ENCODE data around the gene DSN1. TPM values are rescaled to one million over a fixed set of nuclear protein-coding genes. Genes with fewer than 3 reads are reported as not detected.

Gene DSN1
- polyA plus RNA-seq, 1 donor: 13.8 TPM

GRCh38 chr20:36796875-36797274, 23.3 kb upstream of the DSN1 start:
- no peaks in the 10 kb centered on the region for H3K4me1 ChIP-seq (ENCODE audit: control insufficient read depth, insufficient read depth, low read length)
- H3K9me3 ChIP-seq (ENCODE audit: control insufficient read depth, low read depth, low read length): no peaks in the 10 kb centered on the region
- H3K4me3 ChIP-seq (ENCODE audit: low read length): no peak overlapping the region
- H3K27me3 ChIP-seq (ENCODE audit: control insufficient read depth, insufficient read depth, low read length): no peaks in the 10 kb centered on the region
- no CpG with 5 or more reads among the region's 5 CpGs for WGBS (ENCODE audit: insufficient coverage, low lambda C conversion rate)
- no peak for DNase-seq
- H3K27ac ChIP-seq (ENCODE audit: low read length): no peak overlapping the region
- H3K36me3 ChIP-seq (ENCODE audit: control insufficient read depth, insufficient read depth, low read length): peaks cover 77% of the 10 kb centered on the region

- H3K27ac ChIP-seq (ENCODE audit: low read length): no peak overlapping the region
- peaks cover 75% of the 10 kb centered on the region for H3K36me3 ChIP-seq (ENCODE audit: control insufficient read depth, insufficient read depth, low read length)
- no peaks in the 10 kb centered on the region for H3K27me3 ChIP-seq (ENCODE audit: control insufficient read depth, insufficient read depth, low read length)
- H3K9me3 ChIP-seq (ENCODE audit: control insufficient read depth, low read depth, low read length): no peaks in the 10 kb centered on the region
- no peak overlapping the region for H3K4me3 ChIP-seq (ENCODE audit: low read length)
- H3K4me1 ChIP-seq (ENCODE audit: control insufficient read depth, insufficient read depth, low read length): no peaks in the 10 kb centered on the region
- no peak for DNase-seq
- WGBS (ENCODE audit: insufficient coverage, low lambda C conversion rate): no CpG with 5 or more reads among the region's 5 CpGs
Measured at GRCh38 chr20:36796117-36796516, 22.6 kb upstream of the DSN1 start.

- no peak overlapping the region for H3K27ac ChIP-seq (ENCODE audit: low read length)
- no peaks in the 10 kb centered on the region for H3K4me1 ChIP-seq (ENCODE audit: control insufficient read depth, insufficient read depth, low read length)
- no peak overlapping the region for H3K4me3 ChIP-seq (ENCODE audit: low read length)
- WGBS (ENCODE audit: insufficient coverage, low lambda C conversion rate): 60% methylated on average over 2 of the region's 5 CpGs
- H3K27me3 ChIP-seq (ENCODE audit: control insufficient read depth, insufficient read depth, low read length): no peaks in the 10 kb centered on the region
- H3K36me3 ChIP-seq (ENCODE audit: control insufficient read depth, insufficient read depth, low read length): peaks cover 72% of the 10 kb centered on the region
- H3K9me3 ChIP-seq (ENCODE audit: control insufficient read depth, low read depth, low read length): no peaks in the 10 kb centered on the region
- DNase-seq: no peak
Measured at GRCh38 chr20:36795691-36796090, 22.1 kb upstream of the DSN1 start.

- H3K36me3 ChIP-seq (ENCODE audit: control insufficient read depth, insufficient read depth, low read length): peaks cover 59% of the 10 kb centered on the region
- H3K27me3 ChIP-seq (ENCODE audit: control insufficient read depth, insufficient read depth, low read length): no peaks in the 10 kb centered on the region
- H3K4me3 ChIP-seq (ENCODE audit: low read length): no peak overlapping the region
- no peak overlapping the region for H3K27ac ChIP-seq (ENCODE audit: low read length)
- WGBS (ENCODE audit: insufficient coverage, low lambda C conversion rate): no CpG with 5 or more reads among the region's 20 CpGs
- DNase-seq: no peak
- no peaks in the 10 kb centered on the region for H3K9me3 ChIP-seq (ENCODE audit: control insufficient read depth, low read depth, low read length)
- H3K4me1 ChIP-seq (ENCODE audit: control insufficient read depth, insufficient read depth, low read length): no peaks in the 10 kb centered on the region
Measured at GRCh38 chr20:36794116-36794474, 20.5 kb upstream of the DSN1 start.

GRCh38 chr20:36793294-36794115, 19.9 kb upstream of the DSN1 start:
- Histone ChIP-seq H3K4me3 (ENCODE audit: low read length) (no peak overlapping the region), H3K9me3 (ENCODE audit: control insufficient read depth, low read depth, low read length) (no peaks in the 10 kb centered on the region), H3K4me1 (ENCODE audit: control insufficient read depth, insufficient read depth, low read length) (no peaks in the 10 kb centered on the region), H3K27me3 (ENCODE audit: control insufficient read depth, insufficient read depth, low read length) (no peaks in the 10 kb centered on the region), H3K36me3 (ENCODE audit: control insufficient read depth, insufficient read depth, low read length) (peaks cover 55% of the 10 kb centered on the region), H3K27ac (ENCODE audit: low read length) (no peak overlapping the region)
- no CpG with 5 or more reads among the region's 36 CpGs for WGBS (ENCODE audit: insufficient coverage, low lambda C conversion rate)
- no peak for DNase-seq

- no peaks in the 10 kb centered on the region for H3K9me3 ChIP-seq (ENCODE audit: control insufficient read depth, low read depth, low read length)
- no peaks in the 10 kb centered on the region for H3K4me1 ChIP-seq (ENCODE audit: control insufficient read depth, insufficient read depth, low read length)
- DNase-seq: peak in 1 of 2 donors; percentile 32
- H3K27ac ChIP-seq (ENCODE audit: low read length): no peak overlapping the region
- H3K4me3 ChIP-seq (ENCODE audit: low read length): no peak overlapping the region
- 94% methylated on average over 3 of the region's 3 CpGs for WGBS (ENCODE audit: insufficient coverage, low lambda C conversion rate)
- no peaks in the 10 kb centered on the region for H3K27me3 ChIP-seq (ENCODE audit: control insufficient read depth, insufficient read depth, low read length)
- H3K36me3 ChIP-seq (ENCODE audit: control insufficient read depth, insufficient read depth, low read length): peaks cover 44% of the 10 kb centered on the region
Measured at GRCh38 chr20:36792422-36792821, 18.9 kb upstream of the DSN1 start.

GRCh38 chr20:36791862-36792261, 18.3 kb upstream of the DSN1 start:
- no peaks in the 10 kb centered on the region for H3K4me1 ChIP-seq (ENCODE audit: control insufficient read depth, insufficient read depth, low read length)
- no peak overlapping the region for H3K27ac ChIP-seq (ENCODE audit: low read length)
- H3K4me3 ChIP-seq (ENCODE audit: low read length): no peak overlapping the region
- no peaks in the 10 kb centered on the region for H3K27me3 ChIP-seq (ENCODE audit: control insufficient read depth, insufficient read depth, low read length)
- H3K36me3 ChIP-seq (ENCODE audit: control insufficient read depth, insufficient read depth, low read length): peaks cover 42% of the 10 kb centered on the region
- no peak for DNase-seq
- no CpG with 5 or more reads among the region's 5 CpGs for WGBS (ENCODE audit: insufficient coverage, low lambda C conversion rate)
- H3K9me3 ChIP-seq (ENCODE audit: control insufficient read depth, low read depth, low read length): no peaks in the 10 kb centered on the region

- DNase-seq: no peak
- H3K9me3 ChIP-seq (ENCODE audit: control insufficient read depth, low read depth, low read length): no peaks in the 10 kb centered on the region
- no peaks in the 10 kb centered on the region for H3K27me3 ChIP-seq (ENCODE audit: control insufficient read depth, insufficient read depth, low read length)
- H3K4me1 ChIP-seq (ENCODE audit: control insufficient read depth, insufficient read depth, low read length): no peaks in the 10 kb centered on the region
- H3K36me3 ChIP-seq (ENCODE audit: control insufficient read depth, insufficient read depth, low read length): peaks cover 44% of the 10 kb centered on the region
- H3K4me3 ChIP-seq (ENCODE audit: low read length): no peak overlapping the region
- WGBS (ENCODE audit: insufficient coverage, low lambda C conversion rate): no CpG with 5 or more reads among the region's 5 CpGs
- H3K27ac ChIP-seq (ENCODE audit: low read length): no peak overlapping the region
Measured at GRCh38 chr20:36786663-36787062, 13.1 kb upstream of the DSN1 start.

- 100% methylated on average over 1 of the region's 13 CpGs for WGBS (ENCODE audit: insufficient coverage, low lambda C conversion rate)
- Histone ChIP-seq H3K4me1 (ENCODE audit: control insufficient read depth, insufficient read depth, low read length) (no peaks in the 10 kb centered on the region), H3K27me3 (ENCODE audit: control insufficient read depth, insufficient read depth, low read length) (no peaks in the 10 kb centered on the region), H3K36me3 (ENCODE audit: control insufficient read depth, insufficient read depth, low read length) (peaks cover 44% of the 10 kb centered on the region), H3K27ac (ENCODE audit: low read length) (no peak overlapping the region), H3K4me3 (ENCODE audit: low read length) (no peak overlapping the region), H3K9me3 (ENCODE audit: control insufficient read depth, low read depth, low read length) (no peaks in the 10 kb centered on the region)
- DNase-seq: no peak
Measured at GRCh38 chr20:36786246-36786645, 12.7 kb upstream of the DSN1 start.

GRCh38 chr20:36785308-36785707, 11.7 kb upstream of the DSN1 start:
- H3K27me3 ChIP-seq (ENCODE audit: control insufficient read depth, insufficient read depth, low read length): no peaks in the 10 kb centered on the region
- H3K9me3 ChIP-seq (ENCODE audit: control insufficient read depth, low read depth, low read length): no peaks in the 10 kb centered on the region
- no peaks in the 10 kb centered on the region for H3K4me1 ChIP-seq (ENCODE audit: control insufficient read depth, insufficient read depth, low read length)
- H3K36me3 ChIP-seq (ENCODE audit: control insufficient read depth, insufficient read depth, low read length): peaks cover 44% of the 10 kb centered on the region
- H3K27ac ChIP-seq (ENCODE audit: low read length): no peak overlapping the region
- no peak overlapping the region for H3K4me3 ChIP-seq (ENCODE audit: low read length)
- DNase-seq: no peak
- WGBS (ENCODE audit: insufficient coverage, low lambda C conversion rate): no CpG with 5 or more reads among the region's 2 CpGs

DNA sequence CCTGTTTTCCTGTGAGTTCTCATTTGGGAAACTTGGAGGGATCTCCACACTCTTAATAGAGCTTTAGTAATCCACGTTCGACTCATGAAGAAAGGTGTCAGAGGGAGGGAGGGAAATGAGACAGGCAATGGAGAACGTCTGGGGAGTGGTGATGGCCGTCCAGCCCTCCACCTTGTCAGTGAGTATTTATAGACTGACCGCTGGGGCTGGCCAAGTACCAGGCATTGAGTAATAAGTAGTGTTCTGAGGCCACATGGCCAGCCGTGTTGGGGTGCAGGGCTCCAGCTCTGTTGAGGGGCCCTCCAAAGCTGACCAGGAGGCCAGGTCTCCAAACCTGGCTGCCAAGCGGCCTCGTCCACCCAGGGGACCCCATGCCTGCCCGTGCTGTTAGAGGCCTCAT, 11.3 kb upstream of the DSN1 start:
- Histone ChIP-seq H3K4me3 (ENCODE audit: low read length) (no peak overlapping the region), H3K9me3 (ENCODE audit: control insufficient read depth, low read depth, low read length) (no peaks in the 10 kb centered on the region), H3K36me3 (ENCODE audit: control insufficient read depth, insufficient read depth, low read length) (peaks cover 44% of the 10 kb centered on the region), H3K27me3 (ENCODE audit: control insufficient read depth, insufficient read depth, low read length) (no peaks in the 10 kb centered on the region), H3K27ac (ENCODE audit: low read length) (no peak overlapping the region), H3K4me1 (ENCODE audit: control insufficient read depth, insufficient read depth, low read length) (no peaks in the 10 kb centered on the region)
- WGBS (ENCODE audit: insufficient coverage, low lambda C conversion rate): no CpG with 5 or more reads among the region's 9 CpGs
- DNase-seq: no peak

All from large intestine (tissue), 3 donors.